Prostate gland (tissue), 2 donors: ENCODE results near the gene RABGAP1.

Source experiments
- CTCF ChIP-seq, 4 experiments: fragments of 200-600 bp in 2 of 4; fragments of 450-650 bp in 2 of 4; sonication (generic) in 2 of 4; IDR thresholded peaks; 1 replicate in 3 of 4; 2 replicates in 1 of 4; pipeline ENCODE4 v1.5.1; 2016 to 2019; ENCODE audit warnings: antibody characterized with exemption in 4 of 4, mild to moderate bottlenecking in 2 of 4, moderate library complexity in 2 of 4
- POLR2A ChIP-seq: fragments of 450-650 bp; IDR thresholded peaks from one replicate; pipeline ENCODE4 v1.6.1; 2016; ENCODE audit warnings: antibody characterized with exemption, mild to moderate bottlenecking

- no peak for TF ChIP-seq POLR2A
- TF ChIP-seq CTCF (IDR thresholded peaks at IDR 0.05), result no peak
Measured at GRCh38 chr9:122998448-122998847, 57.6 kb downstream of the RABGAP1 start.
